HG02642 (cell line): ENCODE data around the gene SERPINI1.

ENCODE experiments used
- ATAC-seq: cut with Tn5 transposase; IDR thresholded peaks from one replicate; pipeline ENCODE4 v1.9.1; 2021; ENCODE audit warnings: mild to moderate bottlenecking; ENCODE audit not compliant: unreplicated experiment, poor library complexity

SERPINI1 gene, protein sequence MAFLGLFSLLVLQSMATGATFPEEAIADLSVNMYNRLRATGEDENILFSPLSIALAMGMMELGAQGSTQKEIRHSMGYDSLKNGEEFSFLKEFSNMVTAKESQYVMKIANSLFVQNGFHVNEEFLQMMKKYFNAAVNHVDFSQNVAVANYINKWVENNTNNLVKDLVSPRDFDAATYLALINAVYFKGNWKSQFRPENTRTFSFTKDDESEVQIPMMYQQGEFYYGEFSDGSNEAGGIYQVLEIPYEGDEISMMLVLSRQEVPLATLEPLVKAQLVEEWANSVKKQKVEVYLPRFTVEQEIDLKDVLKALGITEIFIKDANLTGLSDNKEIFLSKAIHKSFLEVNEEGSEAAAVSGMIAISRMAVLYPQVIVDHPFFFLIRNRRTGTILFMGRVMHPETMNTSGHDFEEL

DNA sequence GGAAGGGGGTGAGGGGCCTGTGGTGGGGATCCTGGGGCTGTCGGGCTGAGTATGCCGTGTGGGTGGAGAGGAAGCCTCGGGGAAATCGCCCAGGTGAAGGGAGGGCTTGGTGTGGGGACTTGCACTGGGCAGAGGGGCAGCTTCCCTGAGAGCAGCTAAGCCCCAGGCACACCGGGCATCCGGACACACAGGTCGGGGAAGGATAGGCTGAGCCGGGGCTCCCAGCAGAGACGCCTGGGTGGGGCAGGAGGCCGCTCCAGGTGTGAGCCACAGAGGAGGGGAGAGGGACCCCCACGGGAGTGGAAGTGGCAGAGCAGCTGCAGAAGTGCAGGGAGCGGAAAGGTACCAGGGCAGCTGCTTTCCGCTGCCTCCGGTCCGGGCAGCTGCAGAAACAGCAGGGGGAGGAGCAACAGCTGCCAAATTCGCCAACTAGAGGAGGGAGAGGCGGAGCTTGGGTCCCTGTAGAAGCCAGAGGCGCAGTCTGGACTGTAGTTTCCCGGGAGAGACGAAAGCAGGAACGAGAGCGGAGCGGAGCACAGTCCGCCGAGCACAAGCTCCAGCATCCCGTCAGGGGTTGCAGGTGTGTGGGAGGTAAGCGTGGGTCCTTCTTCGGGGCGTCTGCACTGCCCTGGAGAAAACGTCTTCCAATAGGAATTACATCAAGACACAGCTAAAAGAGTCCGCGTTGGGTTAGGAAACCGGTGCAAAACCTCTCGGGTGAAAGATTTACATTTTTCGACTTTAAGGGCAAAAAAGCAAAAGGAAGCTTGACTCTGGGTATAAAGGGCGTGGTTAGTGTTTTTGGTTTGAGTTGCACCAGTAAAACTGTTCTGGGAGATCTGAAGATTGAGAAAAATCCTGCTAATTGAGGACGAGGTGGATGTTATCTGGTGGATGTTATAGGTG lies at the start of gene SERPINI1:
Gene SERPINI1, plus strand, starts transcription at position 489 of the 906 bp plus-strand sequence. CDS start 53,408 bp downstream, outside the sequence.
- peak; percentile 65 for ATAC-seq

DNA sequence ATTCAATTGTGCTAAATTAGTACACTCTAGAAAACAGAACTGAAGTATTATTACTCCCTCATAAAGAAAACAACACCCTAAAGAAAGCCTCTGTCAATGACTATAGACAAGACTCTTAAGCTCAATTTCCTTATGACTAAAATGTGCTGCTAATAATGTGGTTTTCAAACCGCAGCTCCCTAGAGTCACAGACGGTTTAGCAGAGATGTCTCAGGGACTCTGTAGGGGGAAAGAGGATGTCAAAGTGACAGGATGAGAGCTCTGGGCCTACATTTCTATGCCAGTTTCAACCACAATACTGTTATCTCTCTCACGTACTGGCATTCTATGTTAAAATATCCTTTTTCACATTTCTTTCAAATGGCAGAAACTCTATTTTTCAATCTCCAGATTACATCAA lies 44.2 kb upstream of the SERPINI1 start:
- ATAC-seq: peak; percentile 100

DNA sequence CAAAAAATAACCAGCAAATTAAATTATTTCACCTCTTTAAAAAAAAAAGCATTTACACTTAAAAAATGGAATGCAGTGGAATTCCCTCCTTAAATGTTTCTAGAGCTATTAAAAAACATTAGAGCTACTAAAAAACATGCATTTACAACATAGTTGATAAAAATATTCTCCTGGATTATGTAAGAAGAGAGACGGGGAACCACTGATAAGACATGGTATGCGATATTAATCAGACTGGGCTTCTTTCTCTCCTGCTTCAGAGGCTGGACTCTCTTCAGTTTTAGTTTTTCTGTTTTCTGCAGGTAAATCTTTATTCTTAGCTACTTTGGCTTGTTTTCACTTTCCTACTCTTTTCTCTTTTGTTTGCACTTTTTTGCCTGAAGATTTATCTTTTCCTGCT lies 41.4 kb upstream of the SERPINI1 start:
- ATAC-seq: no peak

DNA sequence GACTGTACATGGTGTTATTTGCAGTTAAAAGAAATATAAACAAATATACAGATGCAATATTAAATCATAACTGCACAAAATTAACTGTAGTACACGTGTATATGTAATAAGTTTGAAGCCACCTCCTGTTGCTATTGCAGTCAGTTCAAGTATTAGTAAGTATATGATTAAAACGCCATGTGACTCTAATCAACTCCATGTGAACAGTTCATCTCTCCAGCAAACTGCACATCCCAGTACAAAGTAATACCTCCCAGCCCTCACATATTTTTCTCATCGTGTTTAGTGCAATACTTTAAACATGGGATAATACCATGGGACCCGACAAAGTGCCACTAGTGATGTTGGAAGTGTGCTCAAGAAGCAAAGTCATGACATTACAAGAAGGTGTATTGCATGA lies 35.5 kb upstream of the SERPINI1 start:
- ATAC-seq: no peak

DNA sequence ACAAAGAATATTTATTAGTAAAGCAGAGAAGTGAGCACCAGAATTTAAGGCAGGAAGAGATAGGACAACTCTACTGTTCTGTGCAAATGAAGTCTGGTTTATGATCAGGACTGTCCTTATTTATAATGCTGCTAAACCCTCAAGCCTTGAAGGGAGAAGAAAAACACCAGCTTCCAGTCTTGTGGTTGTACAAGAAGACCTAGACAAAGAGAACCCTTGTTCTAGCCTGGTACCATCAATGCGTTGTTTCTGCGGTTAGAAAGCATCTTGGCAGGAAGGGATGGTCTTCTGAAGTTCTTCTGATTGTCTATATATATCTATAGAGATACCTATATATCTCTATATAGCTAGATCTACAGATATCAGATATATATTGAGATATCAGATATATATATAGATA lies 34.6 kb upstream of the SERPINI1 start:
- ATAC-seq: no peak

DNA sequence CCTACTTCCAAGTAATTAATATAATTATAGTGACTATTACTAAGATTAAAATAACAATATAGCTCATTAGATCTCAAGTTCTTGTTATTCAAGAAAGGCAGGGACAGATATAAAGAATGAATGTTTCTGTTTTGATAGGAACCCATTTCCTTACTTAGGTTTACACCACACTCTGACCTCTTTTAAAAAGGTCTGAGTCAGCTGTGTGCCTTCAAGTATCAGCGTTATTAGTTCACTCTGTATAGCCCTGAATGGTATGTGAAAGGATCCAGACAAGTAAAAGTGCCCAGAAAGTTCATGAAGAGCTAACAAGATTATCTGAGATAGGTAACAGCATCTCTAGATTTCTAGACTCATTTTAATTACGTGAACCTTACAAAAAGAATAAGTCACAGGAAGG lies 29.7 kb upstream of the SERPINI1 start:
- no peak for ATAC-seq

DNA sequence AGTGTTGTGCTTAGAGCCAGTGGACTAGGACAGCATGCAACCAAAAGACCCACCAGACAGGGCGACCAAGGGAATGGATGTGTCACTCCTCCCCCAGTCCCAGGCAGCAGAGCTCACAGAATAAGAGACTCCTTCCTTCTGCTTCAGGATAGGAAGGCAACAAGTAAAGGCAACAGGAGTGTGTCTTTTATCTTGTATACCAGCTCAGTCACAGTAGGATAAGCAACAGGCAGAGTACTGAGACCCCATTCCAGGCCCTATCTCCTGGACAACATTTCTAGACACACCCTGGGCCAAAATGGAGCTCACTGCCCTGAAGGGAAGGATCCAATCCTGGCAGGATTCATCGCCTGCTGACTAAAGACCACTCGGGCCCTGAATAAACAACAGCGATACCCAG lies 25.8 kb upstream of the SERPINI1 start:
- ATAC-seq: no peak

DNA sequence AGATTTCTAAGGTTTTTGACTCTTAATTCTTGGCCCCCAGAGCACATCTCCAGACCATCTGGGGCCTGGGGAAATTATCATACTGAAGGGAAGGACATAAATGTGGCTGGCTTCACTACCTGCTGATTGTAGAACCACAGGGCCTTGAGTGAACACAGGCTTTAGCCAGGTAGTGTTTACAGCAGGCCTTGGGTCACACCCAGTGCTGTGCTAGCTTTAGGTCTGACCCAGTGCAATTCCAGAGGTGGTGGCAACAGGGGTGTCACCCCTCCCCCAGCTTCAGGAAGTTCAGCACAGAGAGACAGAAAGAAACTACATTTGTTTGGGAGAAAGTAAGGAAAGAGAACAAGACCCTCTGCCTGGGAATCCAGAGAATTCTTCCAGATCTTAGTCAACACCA lies 25.0 kb upstream of the SERPINI1 start:
- no peak for ATAC-seq

DNA sequence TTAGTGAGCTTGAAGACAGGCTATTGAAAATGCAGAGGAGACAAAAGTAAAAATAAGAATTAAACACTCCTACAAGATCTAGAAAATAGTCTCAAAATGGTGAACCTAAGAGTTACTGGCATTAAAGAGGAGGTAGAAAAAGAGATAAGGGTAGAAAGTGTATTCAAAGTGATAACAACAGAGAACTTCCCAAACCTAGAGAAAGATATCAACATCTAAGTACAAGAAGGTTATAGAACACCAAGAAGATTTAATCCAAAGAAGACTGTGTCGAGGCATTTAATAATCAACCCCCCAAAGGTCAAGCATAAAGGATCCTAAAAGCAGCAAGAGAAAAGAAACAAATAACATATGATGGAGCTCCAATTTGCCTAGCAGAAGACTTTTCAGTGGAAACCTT lies 24.1 kb upstream of the SERPINI1 start:
- no peak for ATAC-seq

DNA sequence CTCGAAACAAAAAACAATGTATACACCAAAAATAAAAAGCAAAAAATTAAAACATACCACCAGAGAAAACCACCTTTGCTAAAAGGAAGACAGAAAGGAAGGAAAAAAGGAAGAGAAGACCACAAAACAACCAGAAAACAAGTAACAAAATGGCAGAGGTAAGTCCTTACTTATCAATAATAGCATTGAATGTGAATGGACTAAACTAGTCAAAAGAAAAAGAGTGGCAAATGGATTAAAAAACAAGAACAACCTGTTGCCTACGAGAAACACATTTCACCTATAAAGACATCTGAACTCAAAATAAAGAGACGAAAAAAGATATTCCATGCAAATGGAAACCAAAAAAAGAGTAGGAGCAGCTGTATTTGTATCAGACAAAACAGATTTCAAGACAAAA lies 23.1 kb upstream of the SERPINI1 start:
- ATAC-seq: no peak

DNA sequence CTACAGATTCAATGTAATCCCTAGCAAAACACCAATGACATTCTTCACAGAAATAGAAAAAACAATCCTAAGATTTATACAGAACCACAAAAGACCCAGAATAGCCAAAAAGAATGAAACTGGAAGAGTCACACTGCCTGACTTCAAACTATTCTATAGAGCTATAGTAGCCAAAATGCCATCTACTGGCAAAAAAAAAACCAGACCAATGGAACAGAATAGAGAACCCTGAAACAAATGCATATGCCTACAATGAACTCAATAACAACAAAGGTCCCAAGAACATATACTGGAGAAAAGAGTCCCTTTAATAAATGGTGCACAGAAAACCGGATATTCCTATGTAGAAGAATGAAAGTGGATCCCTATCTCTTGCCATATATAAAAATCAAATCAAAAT lies 20.6 kb upstream of the SERPINI1 start:
- no peak for ATAC-seq

DNA sequence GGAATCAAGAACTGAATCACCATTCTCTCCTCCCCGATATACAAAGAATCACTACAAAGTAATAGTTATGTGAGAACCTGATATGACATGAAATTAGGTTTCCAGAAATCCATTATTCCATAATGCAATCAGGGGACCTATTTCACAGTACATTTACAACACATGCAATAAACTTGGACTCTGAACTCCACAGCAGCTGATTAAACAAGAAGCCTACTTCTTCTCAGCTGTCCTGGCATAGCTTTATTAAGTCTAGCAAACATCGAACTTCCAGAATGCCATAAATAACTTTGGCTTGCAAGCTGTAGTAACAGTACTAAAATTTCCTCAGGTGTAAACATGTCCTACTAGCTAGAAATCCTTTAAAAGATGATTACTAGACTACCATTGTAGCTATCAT lies 18.6 kb upstream of the SERPINI1 start:
- no peak for ATAC-seq

DNA sequence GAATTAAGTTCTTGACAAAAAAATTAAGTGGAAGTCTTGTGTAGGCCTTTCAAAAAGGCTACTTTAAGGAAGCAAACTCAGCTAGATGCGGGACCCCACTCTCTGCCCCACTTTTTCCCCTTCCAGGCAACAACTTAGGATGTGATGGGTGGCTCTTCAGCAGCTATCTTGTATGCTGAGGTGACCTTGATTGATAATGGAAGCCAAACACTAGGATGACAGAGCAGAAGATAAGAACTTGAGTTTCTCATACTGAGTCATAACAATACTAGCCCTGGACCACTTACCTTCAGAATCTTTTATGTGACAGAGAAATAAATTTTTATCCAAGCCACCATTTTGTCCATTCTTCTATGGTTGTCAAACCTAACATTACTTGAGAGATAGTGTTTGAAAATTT lies 16.9 kb upstream of the SERPINI1 start:
- ATAC-seq: no peak

DNA sequence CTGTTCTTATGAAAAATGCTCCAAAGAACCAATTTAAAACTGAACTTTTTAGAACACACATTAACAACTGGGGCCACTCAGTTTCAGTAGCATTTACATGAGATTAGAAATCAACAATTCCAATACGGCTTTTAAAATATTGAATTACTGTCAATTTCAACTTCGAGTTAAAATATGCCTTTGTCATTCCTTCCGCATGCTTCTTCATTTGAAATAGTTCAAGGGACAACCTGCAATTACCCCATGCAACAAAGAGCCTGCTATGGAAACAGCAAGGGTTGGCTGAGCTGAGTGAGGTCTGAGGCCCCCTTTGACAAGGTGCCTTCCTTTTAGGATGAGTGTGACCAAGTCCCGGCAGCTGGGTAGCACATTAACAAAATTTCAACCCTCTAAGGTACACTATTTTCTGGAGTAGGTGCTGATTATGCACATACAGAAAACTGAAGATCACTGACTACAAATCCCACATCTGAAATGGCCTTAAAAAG lies 12.5 kb upstream of the SERPINI1 start:
- no peak for ATAC-seq

DNA sequence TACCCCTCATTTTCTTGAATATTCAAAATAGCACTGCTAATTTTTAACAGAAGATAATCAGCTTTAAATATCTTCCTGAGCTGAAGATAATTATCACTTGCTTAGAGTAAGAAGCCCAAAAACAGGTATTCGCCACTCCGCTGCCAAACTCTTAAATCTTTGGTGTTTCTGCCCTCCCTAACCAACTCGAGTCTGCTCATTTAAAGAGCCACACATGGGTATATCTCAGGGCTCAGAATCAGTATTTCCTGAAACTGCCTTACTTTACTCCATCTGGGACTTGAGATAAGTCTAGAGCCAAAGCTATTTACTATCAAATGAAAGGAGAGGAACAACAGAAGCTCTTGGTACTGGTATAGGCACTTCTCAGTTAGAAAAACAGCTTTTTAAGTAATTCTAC lies 11.6 kb upstream of the SERPINI1 start:
- no peak for ATAC-seq

DNA sequence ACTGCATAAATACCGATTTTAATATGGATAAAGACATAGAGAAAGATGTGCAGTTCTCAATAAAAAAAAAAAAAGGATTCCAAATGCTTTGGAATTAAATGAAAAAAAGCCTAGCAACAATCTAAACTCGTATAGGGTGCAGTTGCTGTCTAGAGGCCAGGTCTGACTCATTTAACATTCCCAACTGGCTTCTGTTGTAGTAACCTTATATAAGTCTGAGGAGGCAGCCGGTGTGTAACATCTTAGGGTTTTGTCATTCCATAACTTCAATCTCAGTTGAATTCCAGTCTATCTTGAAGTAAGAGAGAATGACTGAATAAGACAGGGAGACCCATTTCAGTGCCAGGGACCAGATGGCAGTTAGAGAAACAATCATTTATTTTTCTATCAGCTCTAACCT lies 7.3 kb upstream of the SERPINI1 start:
- ATAC-seq: no peak

DNA sequence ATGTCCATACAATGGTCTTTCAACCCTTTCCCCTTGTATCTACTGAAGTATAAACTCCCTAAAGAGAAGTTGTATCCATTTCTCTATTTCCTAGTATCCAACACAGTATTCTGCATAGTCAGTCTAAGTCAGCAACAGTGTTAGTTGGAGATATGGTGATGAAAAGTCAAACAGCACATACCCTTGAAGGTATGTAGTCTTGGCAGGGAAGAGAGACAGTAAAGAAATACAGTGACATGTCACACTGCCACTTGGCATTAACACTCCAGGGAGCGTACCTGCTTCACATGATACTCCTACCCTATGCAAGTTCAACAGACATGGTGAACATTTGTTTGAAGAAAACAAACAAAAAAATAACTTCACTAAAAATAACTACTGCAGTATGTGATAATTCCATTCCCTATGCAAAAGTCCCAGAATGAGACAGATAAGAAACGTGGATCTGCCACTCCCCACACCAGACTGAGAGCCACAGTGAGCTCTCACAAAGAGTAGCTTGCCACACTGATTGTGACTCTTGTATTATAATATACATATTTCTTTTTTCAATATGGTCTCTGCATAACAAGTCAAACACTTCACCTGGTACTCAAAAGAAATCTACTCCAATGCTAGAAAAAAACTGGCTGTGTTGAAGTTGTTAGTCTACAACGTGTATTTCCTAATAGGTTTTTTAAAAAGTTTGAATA lies 6.7 kb upstream of the SERPINI1 start:
- ATAC-seq: no peak

DNA sequence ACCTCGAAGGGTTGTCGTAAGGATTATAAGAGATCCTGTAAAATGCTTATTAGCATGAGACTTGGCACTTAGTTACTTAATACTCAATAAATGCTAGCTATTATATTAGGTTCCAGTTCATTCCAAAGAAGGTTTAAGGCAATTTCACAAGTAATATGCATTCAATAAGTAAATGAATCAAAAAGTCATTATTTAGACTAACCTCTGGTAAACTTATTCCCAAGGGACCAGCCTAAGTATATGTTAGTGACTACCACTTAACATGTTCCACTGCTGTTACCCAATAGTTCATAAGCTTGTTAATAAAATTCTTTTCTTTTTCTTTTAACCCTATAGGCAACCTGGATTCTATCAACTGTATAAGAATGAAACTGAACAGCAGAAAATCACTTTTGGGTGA lies 5.9 kb upstream of the SERPINI1 start:
- no peak for ATAC-seq

DNA sequence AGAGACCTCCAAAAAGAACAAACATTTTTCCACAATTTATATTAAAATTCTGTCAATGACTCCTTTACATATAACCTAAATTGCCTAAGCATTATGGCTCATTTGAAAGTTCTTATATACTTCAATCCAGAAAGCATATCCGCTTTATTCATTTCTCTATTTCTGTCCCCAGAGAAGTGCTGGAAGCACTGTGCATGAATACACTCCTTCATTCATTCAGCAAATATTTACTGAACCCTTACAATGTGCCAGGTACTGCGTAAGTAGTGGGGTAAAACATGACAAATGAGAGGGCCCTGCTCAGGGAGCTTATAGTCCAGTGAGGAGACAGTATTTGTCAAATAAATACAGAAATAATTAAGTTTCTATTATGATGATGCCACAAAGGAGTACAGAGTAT lies 4.1 kb upstream of the SERPINI1 start:
- no peak for ATAC-seq

DNA sequence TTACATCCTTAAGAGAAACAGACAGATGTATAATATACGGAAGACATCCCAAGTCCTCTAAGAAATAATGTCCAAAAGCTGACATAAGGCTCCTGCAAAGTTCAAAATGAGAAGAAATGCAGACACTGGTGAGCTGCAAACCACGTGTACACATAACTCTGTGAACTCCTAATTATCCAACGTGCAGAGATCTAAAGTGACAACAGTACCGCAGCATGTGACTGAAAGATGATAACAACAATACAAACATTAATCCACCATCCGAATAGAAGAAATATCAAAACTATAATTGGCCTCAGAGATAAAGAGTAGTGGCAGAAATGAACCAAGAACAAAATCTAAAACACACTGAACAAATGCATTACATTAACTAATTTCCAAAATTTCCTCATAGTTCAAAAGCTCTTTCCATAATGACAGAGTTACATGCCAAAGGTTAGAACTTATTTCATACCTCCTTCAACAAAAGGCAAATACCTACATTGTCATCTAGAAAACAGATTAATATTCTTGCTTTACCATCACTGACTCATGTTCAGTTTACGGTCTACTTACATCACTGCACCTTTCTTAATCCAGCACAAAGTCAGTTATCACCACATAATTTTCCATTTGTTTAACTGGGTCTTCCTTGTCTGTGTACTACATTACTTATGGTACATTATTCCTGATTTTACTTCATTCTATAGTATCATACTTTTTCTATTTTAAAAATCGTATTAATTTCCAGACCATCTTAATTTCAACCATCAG lies 3.0 kb upstream of the SERPINI1 start:
- no peak for ATAC-seq
